Stimulated activated CD4-positive, alpha-beta T cell treated with anti-CD3 and anti-CD28 coated beads, TNF-alpha, amount 100 ng/mL, for 48 hours (primary cell): ENCODE results near the gene MSANTD2.

ENCODE experiments used
- DNase-seq, 3 donors: peaks; one replicate each; pipeline ENCODE4 v3.0.0-alpha.2; 2020; ENCODE audit warnings: low read depth in 3 of 3

The MSANTD2 gene

GRCh38 chr11:124800226-124800929 is at the start of gene MSANTD2:
MSANTD2 (minus strand) TSS chr11:124800406; CDS start chr11:124800380, 26 bp downstream.
- DNase-seq, result peak; percentile 63 to 71 (median 65)

- no peak for DNase-seq
Observed at GRCh38 chr11:124846070-124846673, 46.0 kb upstream of the MSANTD2 start.

- DNase-seq, result no peak
Observed at GRCh38 chr11:124844664-124845079, 44.5 kb upstream of the MSANTD2 start.

GRCh38 chr11:124843616-124843910 is 43.4 kb upstream of the MSANTD2 start:
- DNase-seq, result no peak

- DNase-seq, result no peak
Observed at GRCh38 chr11:124842305-124842704, 42.1 kb upstream of the MSANTD2 start.

GRCh38 chr11:124841840-124842239 is 41.6 kb upstream of the MSANTD2 start:
- no peak for DNase-seq

- no peak for DNase-seq
Observed at GRCh38 chr11:124841201-124841600, 41.0 kb upstream of the MSANTD2 start.

- DNase-seq, result no peak
Observed at GRCh38 chr11:124840666-124841065, 40.5 kb upstream of the MSANTD2 start.

GRCh38 chr11:124839972-124840621 is 39.9 kb upstream of the MSANTD2 start:
- no peak for DNase-seq

GRCh38 chr11:124839128-124839971 is 39.1 kb upstream of the MSANTD2 start:
- no peak for DNase-seq

GRCh38 chr11:124838805-124839127 is 38.6 kb upstream of the MSANTD2 start:
- no peak for DNase-seq

GRCh38 chr11:124837491-124837856 is 37.3 kb upstream of the MSANTD2 start:
- no peak for DNase-seq

GRCh38 chr11:124835918-124836317 is 35.7 kb upstream of the MSANTD2 start:
- no peak for DNase-seq

- DNase-seq, result no peak
Observed at GRCh38 chr11:124834526-124835180, 34.4 kb upstream of the MSANTD2 start.

- no peak for DNase-seq
Observed at GRCh38 chr11:124832571-124832970, 32.4 kb upstream of the MSANTD2 start.

- no peak for DNase-seq
Observed at GRCh38 chr11:124831897-124832296, 31.7 kb upstream of the MSANTD2 start.

GRCh38 chr11:124830749-124831148 is 30.5 kb upstream of the MSANTD2 start:
- no peak for DNase-seq

GRCh38 chr11:124829986-124830385 is 29.8 kb upstream of the MSANTD2 start:
- no peak for DNase-seq

- DNase-seq, result no peak
Observed at GRCh38 chr11:124825876-124826275, 25.7 kb upstream of the MSANTD2 start.

GRCh38 chr11:124823512-124824376 is 23.5 kb upstream of the MSANTD2 start:
- no peak for DNase-seq
